ENCODE results near the gene DIP2C.
"Not testable (repeated sequence)": the region's sequence is repeated elsewhere in the genome, so short reads cannot be mapped to it uniquely, and the experiment has no call there.

DIP2C gene

GRCh38 chr10:361203-362081 lies 328.0 kb downstream of the DIP2C start:
- DNase-seq: no peak

- no peak for DNase-seq
Measured at GRCh38 chr10:360653-361052, 328.8 kb downstream of the DIP2C start.

- DNase-seq: no peak
Measured at GRCh38 chr10:359762-360161, 329.7 kb downstream of the DIP2C start.

GRCh38 chr10:359093-359492 lies 330.4 kb downstream of the DIP2C start:
- DNase-seq: no peak

GRCh38 chr10:357201-357950 lies 332.1 kb downstream of the DIP2C start:
- DNase-seq: no peak

- DNase-seq: no peak
Measured at GRCh38 chr10:356452-356851, 333.0 kb downstream of the DIP2C start.

GRCh38 chr10:354901-355617 lies 334.4 kb downstream of the DIP2C start:
- DNase-seq: no peak

- no peak for DNase-seq
Measured at GRCh38 chr10:352476-353235, 336.8 kb downstream of the DIP2C start.

GRCh38 chr10:351770-352334 lies 337.6 kb downstream of the DIP2C start:
- no peak for DNase-seq

- DNase-seq: no peak
Measured at GRCh38 chr10:350981-351501, 338.4 kb downstream of the DIP2C start.

- no peak for DNase-seq
Measured at GRCh38 chr10:349081-349480, 340.4 kb downstream of the DIP2C start.

- DNase-seq: no peak
Measured at GRCh38 chr10:348456-348855, 341.0 kb downstream of the DIP2C start.

GRCh38 chr10:347774-348173 lies 341.7 kb downstream of the DIP2C start:
- not testable (repeated sequence) for DNase-seq

- not testable (repeated sequence) for DNase-seq
Measured at GRCh38 chr10:347190-347589, 342.3 kb downstream of the DIP2C start.

GRCh38 chr10:344582-345200 lies 344.8 kb downstream of the DIP2C start:
- no peak for DNase-seq

- no peak for DNase-seq
Measured at GRCh38 chr10:343231-344220, 345.9 kb downstream of the DIP2C start.

- DNase-seq: no peak
Measured at GRCh38 chr10:341081-341740, 348.3 kb downstream of the DIP2C start.

GRCh38 chr10:340646-341045 lies 348.8 kb downstream of the DIP2C start:
- no peak for DNase-seq

GRCh38 chr10:339038-339391 lies 350.5 kb downstream of the DIP2C start:
- no peak for DNase-seq

Data from activated CD4-positive, alpha-beta T cell treated with anti-CD3 and anti-CD28 coated beads, Interleukin-2, amount 50 U/mL, for 48 hours (primary cell).